HG02798 (cell line): ENCODE results near the gene FBXL13.
"Not testable (repeated sequence)": the region's sequence is repeated elsewhere in the genome, so short reads cannot be mapped to it uniquely, and the experiment has no call there.

Experiments used
- ATAC-seq: cut with Tn5 transposase; IDR thresholded peaks from one replicate; pipeline ENCODE4 v1.9.1; 2021; ENCODE audit warnings: mild to moderate bottlenecking; ENCODE audit not compliant: unreplicated experiment, poor library complexity

FBXL13 gene

DNA sequence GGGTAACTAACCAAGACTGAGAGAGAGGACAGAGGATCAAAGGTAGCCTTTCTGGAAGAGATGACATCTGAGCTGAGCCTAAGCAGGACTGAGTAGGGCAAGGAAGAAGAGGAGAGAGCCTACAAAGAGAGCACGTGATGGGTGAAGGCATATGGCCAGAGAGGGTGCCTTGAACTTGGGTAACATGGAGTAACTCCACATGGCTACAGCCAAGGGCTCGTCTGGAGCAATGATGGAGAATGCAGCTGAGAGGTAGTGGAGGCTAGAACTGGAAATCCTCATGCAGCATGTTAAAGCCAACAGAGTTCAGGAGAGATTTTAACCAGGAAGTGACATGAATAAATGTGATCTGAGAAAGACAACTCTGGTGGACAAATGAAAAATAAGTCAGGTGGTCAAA is 84.0 kb downstream of the FBXL13 start:
- ATAC-seq, result no peak

GRCh38 chr7:102988631-102989560 is 85.7 kb downstream of the FBXL13 start:
- no peak for ATAC-seq

- no peak for ATAC-seq
Observed at GRCh38 chr7:102988088-102988487, 86.5 kb downstream of the FBXL13 start.

DNA sequence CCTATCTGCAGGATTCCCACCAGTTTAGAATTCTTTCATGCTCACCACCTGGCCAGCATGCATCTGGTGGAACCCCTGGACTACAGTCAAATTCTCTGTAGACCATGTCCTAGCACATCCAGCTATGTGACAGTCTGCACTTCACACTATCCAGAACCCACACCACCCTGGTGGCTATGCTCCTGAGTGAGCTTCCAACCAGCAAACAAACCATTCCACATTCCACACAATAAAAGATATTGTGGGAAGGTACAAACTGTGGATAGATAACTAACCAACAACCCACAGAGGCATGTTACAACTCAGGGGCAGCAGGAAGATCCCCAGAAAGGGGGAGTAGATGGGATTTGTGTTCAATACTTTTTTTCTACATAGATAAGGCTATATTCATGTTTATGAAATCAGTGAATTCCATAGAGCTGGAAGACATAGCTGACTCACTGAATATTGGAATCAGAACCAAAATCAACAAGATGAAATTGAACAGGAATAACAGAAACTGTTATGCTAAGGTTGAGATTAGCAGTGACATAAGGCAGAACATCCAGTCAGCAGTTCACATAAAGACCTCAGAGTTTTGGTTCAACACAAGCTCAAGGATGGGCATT is 89.3 kb downstream of the FBXL13 start:
- ATAC-seq, result no peak

GRCh38 chr7:102983602-102984001 is 91.0 kb downstream of the FBXL13 start:
- no peak for ATAC-seq

DNA sequence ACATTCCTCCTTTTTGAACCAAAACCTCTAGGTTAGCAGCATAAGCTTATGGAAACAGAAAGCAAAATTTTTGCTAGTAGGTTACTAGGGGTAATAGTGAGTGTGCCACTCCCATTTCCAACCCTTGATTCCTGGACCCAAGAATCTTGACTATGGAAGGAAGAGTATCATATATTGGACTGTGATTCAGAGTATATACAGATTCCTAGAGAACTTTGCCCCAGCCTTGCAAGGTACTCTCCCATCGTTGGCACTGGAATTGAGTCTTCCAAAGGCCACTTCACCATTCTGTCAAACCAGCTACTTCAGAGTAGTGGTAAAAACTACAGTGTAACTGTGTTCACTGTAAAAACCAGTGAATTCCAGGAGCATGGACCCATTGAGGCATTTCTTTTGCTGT is 92.4 kb downstream of the FBXL13 start:
- no peak for ATAC-seq

- ATAC-seq, result no peak
Observed at GRCh38 chr7:102981451-102981850, 93.1 kb downstream of the FBXL13 start.

DNA sequence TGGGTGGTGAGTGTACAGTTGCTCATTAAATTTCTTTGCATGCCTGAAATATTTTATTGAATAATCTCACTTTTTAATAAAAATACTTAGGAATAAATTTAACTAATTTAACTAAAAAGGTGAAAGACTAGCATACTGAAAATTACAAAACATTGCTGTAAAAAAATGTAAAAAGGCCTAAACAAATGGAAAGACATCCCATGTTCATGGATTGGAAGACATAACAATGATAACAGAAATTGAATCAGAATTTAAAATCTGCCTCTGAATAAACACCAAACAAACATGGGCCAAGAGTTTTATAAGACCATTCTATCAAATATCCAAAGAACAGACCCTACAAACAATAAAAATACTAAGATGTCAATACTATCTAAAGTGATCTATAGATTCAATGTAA is 94.9 kb downstream of the FBXL13 start:
- ATAC-seq, result no peak

- no peak for ATAC-seq
Observed at GRCh38 chr7:102978284-102978683, 96.3 kb downstream of the FBXL13 start.

GRCh38 chr7:102977586-102977985 is 97.0 kb downstream of the FBXL13 start:
- not testable (repeated sequence) for ATAC-seq

DNA sequence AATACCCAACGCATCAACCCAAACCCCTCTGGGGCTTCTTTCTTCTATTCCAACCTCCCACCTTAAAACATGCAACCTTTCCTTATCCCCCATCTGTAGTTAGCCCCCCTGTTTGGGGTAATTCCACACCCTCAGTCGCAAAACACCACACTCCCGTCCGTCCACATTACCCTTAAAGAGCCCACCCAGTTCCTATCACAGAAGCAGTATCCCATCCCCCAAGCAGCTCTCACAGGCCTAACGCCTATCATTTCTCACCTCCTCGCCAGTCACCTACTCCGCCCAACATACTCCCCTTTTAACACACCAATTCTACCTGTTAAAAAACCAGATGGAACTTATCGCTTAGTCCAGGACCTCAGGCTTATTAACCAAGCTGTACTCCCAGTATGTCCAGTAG is 98.1 kb downstream of the FBXL13 start:
- ATAC-seq, result no peak

DNA sequence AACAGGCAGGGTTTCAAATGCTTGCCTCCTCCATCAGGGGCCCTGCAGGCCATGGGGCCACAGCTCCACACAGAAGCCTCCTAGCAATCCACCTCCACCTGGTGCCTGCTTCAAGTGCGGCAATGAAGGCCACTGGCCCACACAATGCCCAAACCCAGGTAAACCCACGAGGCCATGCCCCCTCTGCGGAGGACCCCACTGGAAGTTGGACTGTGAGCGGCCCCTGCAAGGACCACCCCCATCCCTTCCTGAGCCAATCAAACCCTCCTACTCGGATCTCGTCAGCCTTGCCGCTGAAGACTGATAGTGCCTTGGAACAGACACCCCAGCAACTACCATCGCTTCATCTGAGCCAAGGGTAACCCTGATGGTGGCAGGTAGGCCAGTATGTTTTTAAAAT is 98.7 kb downstream of the FBXL13 start:
- no peak for ATAC-seq

- ATAC-seq, result no peak
Observed at GRCh38 chr7:102974366-102975236, 100.0 kb downstream of the FBXL13 start.

GRCh38 chr7:102973096-102973802 is 101.3 kb downstream of the FBXL13 start:
- no peak for ATAC-seq

DNA sequence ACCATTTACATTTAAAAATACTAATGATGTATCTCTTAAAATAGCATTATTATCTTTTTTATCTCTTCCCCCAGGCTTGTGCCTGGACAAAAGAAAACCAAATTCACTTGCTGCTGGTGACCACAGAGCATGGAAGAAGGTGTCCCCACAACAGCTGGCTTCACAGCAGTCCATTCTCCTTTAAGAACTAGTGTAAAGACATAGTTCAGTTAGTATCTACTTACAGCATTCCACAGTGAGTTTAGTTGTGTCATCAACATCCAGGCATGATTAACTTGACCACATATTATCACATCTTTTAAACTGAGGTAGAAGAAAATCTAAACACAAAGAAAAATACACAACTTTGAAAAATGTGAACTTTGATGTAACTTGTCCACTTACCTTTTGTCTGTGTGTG is 106.8 kb downstream of the FBXL13 start:
- no peak for ATAC-seq

DNA sequence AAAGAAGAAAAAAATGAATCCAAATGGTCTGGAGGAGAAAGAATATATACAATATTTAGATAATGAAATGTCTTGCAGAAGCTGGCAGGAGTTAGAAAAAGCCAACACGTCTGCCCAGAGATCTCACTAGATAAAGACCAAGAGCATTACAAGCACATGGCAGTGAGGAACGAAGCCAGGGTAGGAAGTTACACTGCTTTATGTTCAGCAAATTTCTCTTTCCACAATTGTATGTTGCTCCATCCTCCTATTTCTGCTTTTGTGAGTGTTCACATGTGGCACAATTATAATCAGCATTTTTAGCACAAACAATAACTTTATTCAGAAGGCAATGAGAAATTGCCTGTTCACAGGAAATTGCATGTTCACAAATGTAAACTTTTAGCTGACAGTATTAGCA is 108.1 kb downstream of the FBXL13 start:
- ATAC-seq, result no peak

DNA sequence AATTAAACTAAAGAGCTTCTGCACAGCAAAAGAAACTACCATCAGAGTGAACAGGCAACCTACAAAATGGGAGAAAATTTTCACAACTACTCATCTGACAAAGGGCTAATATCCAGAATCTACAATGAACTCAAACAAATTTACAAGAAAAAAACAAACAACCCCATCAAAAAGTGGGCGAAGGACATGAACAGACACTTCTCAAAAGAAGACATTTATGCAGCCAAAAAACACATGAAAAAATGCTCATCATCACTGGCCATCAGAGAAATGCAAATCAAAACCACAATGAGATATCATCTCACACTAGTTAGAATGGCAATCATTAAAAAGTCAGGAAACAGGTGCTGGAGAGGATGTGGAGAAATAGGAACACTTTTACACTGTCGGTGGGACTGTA is 112.6 kb downstream of the FBXL13 start:
- ATAC-seq, result not testable (repeated sequence)

- ATAC-seq, result not testable (repeated sequence)
Observed at GRCh38 chr7:102958004-102958403, 116.6 kb downstream of the FBXL13 start.

DNA sequence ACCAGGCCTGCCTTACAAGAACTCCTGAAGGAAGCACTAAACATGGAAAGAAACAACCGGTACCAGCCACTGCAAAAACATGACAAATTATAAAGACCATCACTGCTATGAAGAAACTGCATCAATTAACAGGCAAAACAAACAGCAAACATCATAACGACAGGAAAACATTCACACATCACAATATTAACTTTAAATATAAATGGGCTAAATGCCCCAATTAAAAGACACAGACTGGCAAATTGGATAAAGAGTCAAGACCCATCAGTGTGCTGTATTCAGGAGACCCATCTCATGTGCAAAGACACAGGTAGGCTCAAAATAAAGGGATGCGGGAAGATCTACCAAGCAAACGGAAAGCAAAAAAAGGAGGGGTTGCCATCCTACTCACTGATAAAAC is 120.2 kb downstream of the FBXL13 start:
- ATAC-seq, result not testable (repeated sequence)

DNA sequence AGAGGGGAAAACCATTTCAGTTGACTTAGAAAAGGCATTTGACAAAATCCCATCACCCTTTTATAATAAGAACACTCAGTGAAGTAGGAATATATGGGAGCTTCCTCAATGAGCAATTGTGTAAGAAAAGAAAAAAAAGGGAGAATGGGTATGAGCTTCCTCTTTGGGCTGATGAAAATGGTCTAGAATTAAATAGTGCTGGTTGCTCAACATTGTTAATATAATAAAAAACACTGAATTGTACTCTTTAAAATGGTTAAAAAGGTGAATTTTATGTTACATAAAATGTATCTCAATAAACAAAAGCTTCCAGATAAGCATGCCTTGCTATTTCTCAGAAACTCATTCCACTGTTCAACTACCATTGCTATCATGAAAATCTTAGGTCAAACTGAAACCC is 121.2 kb downstream of the FBXL13 start:
- ATAC-seq, result no peak
